Measurements from ENCODE around the gene SLC41A3. TPM values are rescaled to one million over a fixed set of nuclear protein-coding genes. Genes with fewer than 3 reads are reported as not detected.
"Not testable (repeated sequence)": the region's sequence is repeated elsewhere in the genome, so short reads cannot be mapped to it uniquely, and the experiment has no call there.

SLC41A3 gene
- total RNA-seq, 1 experiment from 2014 or later, result 67.5 TPM

DNA sequence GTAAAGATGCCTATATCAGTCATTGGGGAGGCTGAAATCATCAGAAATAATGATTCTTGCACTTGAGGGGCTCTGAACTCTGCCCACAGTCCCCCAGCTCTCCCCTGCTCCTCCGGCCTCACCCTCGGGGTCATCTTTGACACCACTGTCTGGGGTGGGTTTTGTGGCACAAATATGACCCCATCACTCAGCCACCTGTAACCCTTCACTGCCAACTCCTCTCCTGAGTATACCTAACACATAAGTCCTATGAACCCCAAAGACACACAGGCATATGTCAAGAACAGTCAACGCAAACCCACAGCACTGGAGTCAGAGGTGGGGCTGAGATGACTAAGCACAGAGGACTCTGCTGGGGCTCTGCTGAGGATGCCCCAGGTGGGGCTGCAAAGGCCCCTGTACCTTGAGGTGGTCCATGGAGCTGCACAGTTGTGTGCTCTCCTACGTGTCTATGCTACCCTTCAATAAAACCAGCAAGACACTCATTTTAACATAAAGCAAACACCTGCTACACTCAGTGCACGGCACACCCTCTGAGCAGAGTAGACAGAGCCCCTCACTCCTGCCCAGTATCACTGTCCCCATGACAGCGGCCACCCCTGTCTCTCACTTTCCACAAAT lies 29.9 kb downstream of the SLC41A3 start:
- DNase-seq (ENCODE audit: low read depth), result no peak

DNA sequence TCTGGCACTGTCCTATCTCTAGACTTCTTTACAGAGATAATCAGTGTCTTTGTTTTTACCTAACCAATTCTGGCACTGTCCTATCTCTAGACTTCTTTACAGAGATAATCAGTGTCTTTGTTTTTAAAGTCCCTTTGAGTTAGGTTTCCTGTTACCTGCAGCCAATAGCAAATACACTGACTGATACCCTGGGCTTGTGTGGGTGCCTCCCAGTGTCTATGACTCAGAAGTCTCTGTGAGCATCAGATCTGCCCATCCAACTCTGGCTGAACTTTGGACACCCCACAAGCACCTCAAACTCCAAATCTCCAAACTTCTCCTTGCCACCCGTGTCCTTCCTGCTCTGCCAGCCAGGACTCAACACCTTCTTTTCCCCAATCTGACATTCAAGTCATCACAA lies 30.4 kb downstream of the SLC41A3 start:
- DNase-seq (ENCODE audit: low read depth), result peak; percentile 47

DNA sequence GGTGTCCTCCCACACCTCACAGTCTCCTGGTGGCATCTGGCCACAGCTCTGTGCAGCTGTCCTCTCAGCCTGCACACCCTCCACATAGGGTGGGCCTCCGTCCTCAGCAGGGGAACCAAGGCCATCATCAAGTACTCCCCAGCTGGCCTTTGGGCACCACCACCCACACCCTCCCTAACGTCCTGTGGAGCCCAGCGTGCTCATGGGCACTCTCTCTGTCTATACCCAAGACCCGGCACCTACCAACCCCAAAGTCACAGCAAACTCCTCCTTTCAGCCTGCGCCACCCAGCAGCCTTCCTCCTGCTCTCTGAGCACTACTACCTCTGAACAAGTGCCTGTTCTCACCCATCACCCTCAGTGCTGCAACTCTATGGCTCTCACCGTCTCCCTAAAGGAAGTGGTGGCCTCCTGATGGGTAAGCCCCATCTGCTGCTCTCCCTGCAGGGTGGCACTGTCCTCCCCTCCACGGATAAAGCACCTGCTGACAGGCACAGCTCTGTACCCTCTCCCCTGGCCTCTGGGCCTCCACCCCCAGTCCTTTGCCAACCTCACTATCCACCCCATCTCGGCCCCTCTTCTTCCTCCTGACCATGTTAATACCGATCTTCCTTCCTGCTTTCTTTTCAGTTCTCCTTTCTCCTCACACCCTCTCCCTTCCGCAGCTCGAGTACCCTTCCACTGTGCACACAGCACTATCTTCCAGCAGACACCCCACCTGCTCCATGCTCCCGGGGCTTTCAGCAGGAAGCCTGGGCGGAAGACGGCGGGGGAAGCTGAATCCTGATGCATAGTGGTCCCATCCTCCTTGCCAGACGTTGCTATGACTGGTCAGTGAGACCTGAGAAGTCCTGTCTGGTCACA lies 31.5 kb downstream of the SLC41A3 start:
- no peak for DNase-seq (ENCODE audit: low read depth)

DNA sequence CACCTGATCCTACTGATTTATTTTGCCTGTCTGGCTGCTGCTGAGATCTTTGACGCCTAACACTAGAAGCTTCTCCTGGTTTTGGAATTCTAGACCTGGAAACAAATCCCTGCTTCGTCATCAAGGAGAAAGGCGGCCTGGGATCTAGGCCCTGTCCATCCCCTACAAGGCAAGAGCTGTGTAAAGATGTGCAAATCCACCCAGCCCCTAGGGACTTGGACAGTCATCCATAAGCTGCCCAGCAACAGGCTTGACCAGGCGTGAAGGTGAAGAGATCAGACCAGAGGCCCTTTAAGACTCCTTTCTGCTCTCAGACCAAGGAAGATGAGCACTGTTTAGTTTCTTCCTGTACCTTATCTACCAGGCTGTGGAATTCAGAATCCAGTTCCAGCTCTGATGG lies 32.2 kb downstream of the SLC41A3 start:
- no peak for DNase-seq (ENCODE audit: low read depth)

DNA sequence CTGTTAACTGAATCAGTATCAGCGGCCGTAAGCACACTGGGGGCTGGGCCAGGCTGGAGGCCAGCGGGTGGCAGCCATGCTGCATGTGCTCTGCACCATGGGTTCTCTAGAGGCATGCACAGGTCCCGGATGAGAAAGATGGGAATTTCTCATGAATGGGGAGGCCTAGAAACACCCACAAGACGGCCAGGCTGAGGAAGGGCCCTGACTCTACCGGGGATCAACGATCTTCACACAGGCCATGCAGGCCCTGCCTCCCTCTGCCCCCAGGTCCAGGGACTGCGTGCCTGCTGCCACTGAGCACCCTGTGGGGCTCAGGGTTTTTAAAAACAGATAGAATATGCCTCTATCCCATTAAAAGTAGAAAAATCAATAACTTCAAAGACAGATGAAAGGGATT lies 32.7 kb downstream of the SLC41A3 start:
- no peak for DNase-seq (ENCODE audit: low read depth)

DNA sequence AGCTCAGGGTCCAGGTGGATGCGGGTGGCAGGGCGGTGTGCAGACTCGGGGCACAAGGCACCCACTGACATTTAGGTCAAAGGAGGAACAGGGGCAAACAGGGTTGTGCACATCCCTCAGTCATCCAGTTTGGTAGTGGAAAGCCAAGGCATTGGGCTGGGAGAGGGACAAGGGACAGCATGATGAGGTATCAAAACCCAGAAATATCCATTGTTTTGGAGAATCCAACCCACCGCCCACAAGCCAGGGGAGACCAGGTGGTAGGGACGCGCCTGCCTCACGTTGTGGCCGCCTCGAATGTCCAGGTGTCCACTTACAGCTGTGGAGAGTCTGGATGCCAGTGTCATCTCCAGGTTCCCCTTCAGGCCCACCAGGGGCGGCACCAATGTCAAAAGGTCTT lies 33.3 kb downstream of the SLC41A3 start:
- DNase-seq (ENCODE audit: low read depth), result no peak

DNA sequence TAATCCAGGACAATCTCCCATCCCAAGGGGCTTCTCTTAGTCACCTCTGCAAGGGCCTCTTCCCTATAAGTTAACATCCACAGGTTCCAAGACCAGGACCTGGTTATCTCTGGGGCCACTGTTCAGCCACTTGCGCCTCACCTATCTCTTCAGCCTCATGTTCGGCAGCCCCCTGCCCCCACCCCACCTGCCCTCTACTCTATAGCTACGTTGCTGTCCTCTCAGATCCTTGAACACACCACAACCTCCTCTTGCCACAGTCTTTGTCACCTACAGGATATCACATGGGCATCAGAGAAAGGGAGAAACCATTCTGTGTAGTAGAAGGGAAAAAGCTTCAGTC lies 33.9 kb downstream of the SLC41A3 start:
- no peak for DNase-seq (ENCODE audit: low read depth)

DNA sequence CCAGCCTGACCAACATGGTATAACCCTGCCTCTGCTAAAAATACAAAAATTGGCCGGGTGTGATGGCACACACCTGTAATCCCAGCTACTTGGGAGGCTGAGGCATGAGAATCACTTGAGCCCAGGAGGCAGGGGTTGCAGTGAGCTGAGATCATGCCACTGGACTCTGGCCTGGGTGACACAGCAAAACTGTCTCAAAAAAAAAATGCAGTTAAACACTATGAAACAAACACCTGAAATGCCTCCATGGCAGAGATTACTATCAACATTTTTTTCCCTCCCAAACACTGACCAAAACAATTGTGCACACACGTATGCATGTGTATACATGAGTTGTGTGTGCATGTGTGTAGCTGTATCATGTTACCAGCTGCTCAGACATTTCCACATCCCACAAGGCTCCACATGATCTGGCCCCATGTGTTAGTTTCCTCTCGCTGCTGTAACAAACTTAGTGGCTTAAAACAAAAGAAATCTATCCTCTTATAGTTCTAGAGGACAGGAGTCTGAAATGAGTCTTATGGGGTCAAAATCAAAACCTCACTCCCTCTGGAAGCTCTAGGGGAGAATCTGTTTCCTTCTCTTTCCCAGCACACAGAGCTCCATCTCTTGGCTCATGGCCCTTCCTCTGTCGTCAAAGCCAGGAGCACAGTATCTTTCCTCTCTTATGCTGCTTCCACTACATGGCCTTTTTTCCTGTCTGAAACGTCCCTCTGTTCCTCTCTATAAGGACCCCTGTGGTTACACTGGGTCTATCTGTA lies 34.5 kb downstream of the SLC41A3 start:
- DNase-seq (ENCODE audit: low read depth), result no peak

DNA sequence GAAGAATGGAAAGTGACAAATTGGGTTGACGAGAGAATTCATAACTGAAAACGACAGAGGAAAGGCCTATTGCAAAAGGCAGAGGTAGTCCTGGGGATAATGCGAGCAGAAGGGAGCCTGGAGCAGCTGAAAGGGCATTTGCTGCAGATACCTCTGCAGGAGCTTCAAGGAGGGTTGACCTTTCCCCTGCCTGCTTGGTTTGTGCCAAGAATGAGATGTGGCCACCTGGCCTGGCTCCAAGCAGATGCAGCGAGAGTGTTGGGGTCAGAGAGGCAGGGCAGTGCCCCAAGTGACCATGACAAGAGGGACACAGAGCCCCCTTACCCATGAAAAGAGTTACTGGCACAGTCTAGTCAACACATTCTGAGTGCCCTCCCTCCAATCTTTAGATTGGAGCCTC lies 43.5 kb downstream of the SLC41A3 start:
- DNase-seq (ENCODE audit: low read depth), result no peak

DNA sequence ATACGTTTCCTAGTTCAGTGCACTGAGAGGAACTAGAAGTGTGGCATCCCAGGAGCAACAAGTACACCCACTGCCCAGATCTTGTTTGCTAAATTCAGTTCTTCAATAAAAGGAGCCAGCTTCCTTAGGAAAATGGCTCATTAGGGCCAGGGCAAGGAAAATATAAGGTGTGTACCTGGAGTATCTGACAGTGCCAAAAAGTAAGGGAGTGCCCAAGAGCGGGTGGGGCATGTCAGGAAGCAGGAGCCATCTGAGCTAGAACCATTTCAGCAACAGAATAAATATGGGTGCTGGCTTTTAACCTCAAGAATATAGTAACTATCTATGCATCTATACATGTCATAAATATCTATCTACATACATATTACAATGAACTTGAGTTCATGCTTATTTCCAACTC lies 44.1 kb downstream of the SLC41A3 start:
- no peak for DNase-seq (ENCODE audit: low read depth)

DNA sequence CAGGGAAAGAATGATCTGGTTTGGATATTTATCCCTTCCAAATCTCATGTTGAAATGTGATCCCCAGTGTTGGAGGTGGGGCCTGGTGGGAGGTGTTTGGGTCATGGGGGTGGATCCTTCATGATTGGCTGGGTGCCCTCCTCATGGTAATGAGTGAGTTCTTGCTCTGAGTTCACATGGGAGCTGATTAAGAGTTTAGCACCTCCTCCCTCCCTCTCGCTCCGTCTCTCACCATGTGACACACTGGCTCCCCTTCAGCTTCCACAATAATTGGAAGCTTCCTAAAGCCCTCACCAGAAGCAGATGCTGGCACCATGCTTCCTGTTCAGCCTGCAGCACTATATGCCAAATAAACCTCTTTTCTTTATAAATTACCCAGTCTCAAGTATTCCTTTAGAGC lies 45.1 kb downstream of the SLC41A3 start:
- DNase-seq (ENCODE audit: low read depth), result not testable (repeated sequence)

DNA sequence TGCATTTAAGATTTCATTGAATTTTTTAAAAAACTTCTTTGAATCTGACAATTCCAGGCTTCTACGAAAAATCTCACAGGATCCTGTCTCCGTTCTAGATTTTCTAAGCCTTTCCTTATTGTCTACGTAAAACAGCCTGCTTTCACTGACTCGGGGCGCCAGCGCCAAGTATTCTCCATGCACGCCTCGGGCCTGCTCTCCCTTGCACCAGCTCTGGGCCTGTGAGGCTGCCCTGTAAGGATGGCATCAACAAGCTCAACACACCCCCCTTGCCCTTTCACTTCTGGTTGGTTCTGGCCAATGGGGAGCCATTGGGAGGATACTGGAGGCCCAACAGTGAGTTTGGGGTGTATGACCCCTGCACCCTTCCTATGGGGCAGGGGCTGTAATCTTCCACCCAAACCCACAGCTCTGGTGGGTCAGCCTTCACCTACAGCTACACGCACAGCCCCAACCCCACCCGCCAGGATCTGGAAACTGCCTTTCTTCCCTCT lies 47.8 kb downstream of the SLC41A3 start:
- DNase-seq (ENCODE audit: low read depth), result no peak

DNA sequence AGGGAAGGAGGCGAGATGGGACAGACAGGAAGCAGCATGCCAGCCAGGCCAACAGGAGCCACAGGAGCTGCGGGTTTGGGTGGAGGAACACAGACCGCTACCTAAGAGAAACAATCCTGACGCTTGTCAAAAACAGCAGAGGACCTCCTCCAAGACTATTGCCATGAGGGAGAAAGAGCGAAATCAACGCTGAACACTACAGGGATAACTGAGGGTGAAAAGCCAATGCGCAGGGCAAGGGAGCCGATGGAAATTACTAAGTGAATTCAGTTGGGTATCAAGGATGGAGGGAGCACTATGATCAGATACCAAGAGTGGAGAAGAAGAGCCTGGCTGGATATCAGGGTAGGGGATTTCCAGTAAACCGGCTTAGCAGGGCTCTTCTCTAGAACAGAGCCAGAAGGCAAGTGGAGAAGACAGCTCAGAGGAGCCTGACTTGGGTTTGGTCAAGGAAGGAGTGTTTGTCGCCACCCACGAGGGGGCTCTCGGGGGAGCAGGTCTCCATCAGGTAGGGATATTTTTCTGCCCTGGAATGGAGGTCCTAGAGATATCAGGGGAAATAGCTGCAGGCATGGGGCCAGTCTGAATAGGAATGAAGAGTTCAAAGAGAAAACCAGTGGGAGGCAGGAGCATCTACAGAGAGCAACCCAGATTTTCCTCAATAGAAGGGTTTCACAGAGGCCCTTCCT lies 48.4 kb downstream of the SLC41A3 start:
- no peak for DNase-seq (ENCODE audit: low read depth)

DNA sequence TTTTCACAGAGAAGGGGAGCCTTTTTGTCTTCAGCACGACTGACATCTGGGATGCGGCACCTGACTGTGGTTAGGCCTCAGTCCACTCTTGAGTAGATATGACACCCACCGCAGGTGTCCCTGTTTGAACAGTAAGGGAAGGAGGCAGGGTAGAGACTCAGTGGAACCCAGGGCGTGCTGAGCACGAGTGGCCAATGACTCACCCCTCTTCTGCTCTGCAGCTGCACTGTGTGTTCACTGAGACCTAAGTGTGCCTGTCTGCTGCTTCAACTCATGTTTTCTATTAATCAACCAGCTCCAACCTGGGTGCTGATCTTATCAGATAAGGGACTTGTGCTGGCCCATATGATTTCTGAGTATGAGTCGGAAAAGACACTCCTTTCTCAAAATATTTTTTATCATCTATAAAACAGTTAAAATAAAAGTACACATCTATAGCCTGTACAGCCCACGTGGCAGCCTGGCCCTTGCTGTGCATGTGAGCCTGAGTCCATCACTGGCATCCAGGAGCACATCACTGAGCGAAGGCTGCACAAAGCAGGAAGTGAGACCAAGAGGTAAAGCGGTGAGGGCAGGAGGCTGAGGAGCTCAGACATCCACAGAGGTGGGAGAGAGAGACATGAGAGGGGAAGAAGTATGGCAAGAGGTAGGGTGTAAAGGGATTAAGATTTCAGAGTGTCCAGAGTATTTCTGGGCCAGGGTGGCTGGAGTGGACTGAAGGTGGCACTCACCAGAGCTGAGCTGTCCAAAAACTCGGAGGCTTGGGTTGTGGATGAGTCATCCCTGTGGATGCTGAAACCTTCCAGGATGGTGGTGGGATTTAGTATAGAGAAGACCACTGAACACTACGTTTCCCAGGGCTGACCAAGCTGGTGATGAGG lies 49.2 kb downstream of the SLC41A3 start:
- DNase-seq (ENCODE audit: low read depth), result peak; percentile 43

DNA sequence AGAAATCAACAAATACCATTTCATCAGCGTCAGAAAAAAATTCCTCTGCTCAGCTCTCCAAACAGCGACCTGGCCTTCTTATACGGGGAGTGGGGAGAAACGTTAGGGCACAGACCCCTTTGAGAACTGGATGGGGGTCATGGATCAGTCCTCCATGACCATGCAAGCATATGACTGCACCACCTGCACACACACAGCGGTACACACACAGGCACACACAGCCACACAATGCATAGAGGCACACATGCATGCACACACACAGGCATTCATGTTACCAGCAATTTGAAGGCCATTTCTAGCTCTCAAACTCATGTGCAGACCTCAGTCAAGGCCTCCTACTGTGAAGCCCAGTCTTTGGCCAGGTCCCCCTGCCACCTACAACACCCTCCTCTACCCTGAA lies 50.2 kb downstream of the SLC41A3 start:
- DNase-seq (ENCODE audit: low read depth), result no peak

DNA sequence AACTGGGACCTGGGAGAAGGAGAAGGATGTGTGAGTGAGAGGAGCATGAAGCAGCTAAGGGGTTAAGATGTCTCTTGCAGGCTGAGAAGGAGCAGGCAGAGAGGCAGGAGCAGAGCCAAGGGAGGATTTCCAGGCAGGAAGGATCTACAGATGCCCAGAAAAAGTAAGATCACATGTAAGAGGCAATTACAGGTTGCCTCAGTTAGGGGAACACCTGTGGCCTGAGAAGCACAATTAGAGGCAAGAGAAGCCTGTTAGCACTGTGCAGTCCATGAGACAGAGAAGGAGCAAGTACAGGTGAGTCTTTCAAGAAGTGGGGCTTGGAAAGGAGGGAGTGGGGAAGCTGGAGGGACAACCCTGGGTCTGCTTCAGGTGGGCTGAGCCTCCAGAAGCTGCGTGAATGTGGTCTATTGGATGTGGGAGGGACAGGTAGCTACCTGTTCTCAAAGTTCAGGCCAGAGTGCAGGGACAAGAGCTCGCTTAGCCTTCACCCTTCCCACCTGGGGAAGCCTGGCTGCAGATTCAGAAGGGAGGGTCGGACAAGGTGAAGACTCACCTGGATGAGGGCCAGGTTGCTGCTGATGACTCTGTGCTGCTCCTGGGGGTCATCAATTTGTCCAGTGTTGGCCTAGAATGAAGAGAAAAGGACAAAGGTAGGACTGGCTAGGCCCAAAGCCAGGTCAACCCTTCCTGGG lies 50.7 kb downstream of the SLC41A3 start:
- DNase-seq (ENCODE audit: low read depth), result no peak

DNA sequence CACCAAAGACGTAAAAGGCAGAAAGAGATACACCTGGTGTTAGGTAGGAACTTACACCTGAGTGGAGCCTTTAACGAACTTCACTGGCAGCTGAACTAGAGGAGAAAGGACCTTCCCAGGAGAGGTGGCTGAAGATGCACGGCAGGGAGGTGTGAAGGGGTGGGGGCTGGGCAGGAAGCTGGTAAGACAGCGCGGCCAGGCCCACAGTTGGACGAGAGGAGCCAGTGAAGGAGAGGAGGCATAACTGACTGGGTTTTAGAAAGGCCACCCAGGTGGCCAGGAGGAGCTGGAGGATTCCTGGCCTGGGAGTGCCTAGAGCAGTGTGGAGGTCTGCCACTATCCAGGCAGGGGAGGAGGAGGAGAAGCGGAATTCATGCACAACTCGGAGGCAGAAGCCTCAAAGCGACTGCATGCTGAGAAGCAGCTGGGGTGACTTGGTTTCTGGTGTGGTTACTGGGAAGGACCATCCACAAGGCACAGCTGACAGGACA lies 51.9 kb downstream of the SLC41A3 start:
- DNase-seq (ENCODE audit: low read depth), result no peak

DNA sequence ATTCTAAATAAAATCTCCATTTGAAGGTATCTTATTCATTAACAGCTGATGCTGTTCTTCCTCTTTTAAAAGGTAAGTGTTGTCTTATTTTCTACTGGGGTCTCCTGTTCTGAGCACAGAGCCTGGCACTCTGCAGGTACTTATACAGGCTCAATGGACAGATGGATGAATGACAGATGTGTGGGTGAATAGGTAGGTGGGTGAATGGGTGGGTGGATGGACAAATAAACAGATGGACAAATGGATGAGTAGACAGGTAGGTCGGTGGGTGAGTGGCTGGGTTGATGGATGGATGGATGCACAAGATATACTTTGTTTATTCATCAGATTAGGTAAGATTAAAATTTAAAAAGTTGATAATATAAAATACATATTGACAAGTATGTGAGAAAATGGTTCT lies 53.5 kb downstream of the SLC41A3 start:
- DNase-seq (ENCODE audit: low read depth), result no peak

DNA sequence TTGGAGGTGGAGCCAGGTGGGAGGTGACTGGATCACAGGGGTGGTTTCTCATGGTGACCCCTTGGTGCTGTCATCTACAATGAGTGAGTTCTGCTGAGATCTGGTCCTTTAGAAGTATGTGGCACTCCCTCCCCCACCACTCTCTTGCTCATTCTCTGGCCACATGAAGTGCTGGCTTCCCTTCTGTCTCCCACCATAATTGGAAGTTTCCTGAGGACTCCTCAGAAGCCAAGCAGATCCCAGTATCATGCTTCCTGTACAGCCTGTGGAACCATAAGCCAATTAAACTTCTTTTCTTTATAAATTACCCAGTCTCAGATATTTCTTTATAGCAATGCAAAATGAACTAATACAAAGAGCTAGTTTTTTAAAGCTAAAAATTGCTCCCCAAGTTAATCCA lies 54.7 kb downstream of the SLC41A3 start:
- DNase-seq (ENCODE audit: low read depth), result no peak

DNA sequence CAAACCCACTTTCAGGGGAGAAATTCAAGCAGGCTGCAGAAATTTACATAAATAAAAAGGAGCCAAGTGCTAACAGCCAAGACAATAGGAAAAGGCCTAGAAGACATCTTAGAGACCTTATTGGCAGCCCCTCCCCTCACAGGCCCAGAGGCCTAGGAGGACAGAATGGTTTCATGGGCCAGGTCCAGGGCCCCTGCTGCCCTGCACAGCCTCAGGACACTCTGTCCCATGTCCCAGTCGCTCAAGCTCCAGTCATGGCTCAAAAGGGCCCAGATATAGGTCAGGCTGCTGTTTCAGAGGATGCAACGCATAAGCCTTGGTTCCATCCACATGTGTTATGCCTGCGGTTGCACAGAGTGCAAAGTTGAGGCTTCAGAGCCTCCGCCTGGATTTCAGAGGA lies 55.8 kb downstream of the SLC41A3 start:
- DNase-seq (ENCODE audit: low read depth), result no peak
